Trophoblast cell (in vitro differentiated cells and primary cell): ENCODE data around the gene CADM2.

Experiments
- DNase-seq, 2 donors: peaks; one replicate each; pipeline ENCODE4 v3.0.0-alpha.2; 2016
- H2AFZ ChIP-seq: 2 replicates; pipeline ENCODE4 v1.6.1; 2013; ENCODE audit warnings: low read length, moderate library complexity, mild to moderate bottlenecking; ENCODE audit not compliant: insufficient read depth, poor library complexity
- H2AK5ac ChIP-seq: 2 replicates; pipeline ENCODE4 v1.6.1; 2013; ENCODE audit warnings: mild to moderate bottlenecking, low read length
- H2BK120ac ChIP-seq: 2 replicates; pipeline ENCODE4 v1.6.1; 2013; ENCODE audit warnings: low read length, mild to moderate bottlenecking, moderate library complexity; ENCODE audit not compliant: insufficient read depth, poor library complexity
- H2BK12ac ChIP-seq: 2 replicates; pipeline ENCODE4 v1.6.1; 2013; ENCODE audit warnings: mild to moderate bottlenecking, low read length, moderate library complexity
- H2BK5ac ChIP-seq: 2 replicates; pipeline ENCODE4 v1.6.1; 2013; ENCODE audit warnings: low read length, low read depth, moderate library complexity, mild to moderate bottlenecking; ENCODE audit not compliant: poor library complexity
- H3K14ac ChIP-seq: 2 replicates; pipeline ENCODE4 v1.6.1; 2013; ENCODE audit warnings: mild to moderate bottlenecking, low read length
- H3K18ac ChIP-seq: 2 replicates; pipeline ENCODE4 v1.6.1; 2013; ENCODE audit warnings: mild to moderate bottlenecking, low read length
- H3K23ac ChIP-seq: 2 replicates; pipeline ENCODE4 v1.6.1; 2013; ENCODE audit warnings: low read length
- H3K27ac ChIP-seq: 2 replicates; pipeline ENCODE4 v1.5.1; 2013; ENCODE audit warnings: low read depth, mild to moderate bottlenecking, inconsistent platforms, low read length, moderate library complexity
- H3K27me3 ChIP-seq: 2 replicates; pipeline ENCODE4 v1.6.1; 2013; ENCODE audit warnings: inconsistent platforms, mild to moderate bottlenecking, low read length, moderate library complexity; ENCODE audit not compliant: insufficient read depth
- H3K36me3 ChIP-seq, 2 experiments: 1 replicate in 1 of 2; 2 replicates in 1 of 2; pipeline ENCODE4 v1.6.1; 2013; ENCODE audit warnings: low read length in 2 of 2, mild to moderate bottlenecking in 2 of 2, moderate library complexity in 1 of 2; ENCODE audit not compliant: insufficient read depth in 2 of 2, control insufficient read depth in 1 of 2
- H3K4ac ChIP-seq: 2 replicates; pipeline ENCODE4 v1.6.1; 2013; ENCODE audit warnings: low read depth, mild to moderate bottlenecking, low read length, moderate library complexity
- H3K4me1 ChIP-seq, 2 experiments: 1 replicate in 1 of 2; 2 replicates in 1 of 2; pipeline ENCODE4 v1.6.1; 2013; ENCODE audit warnings: low read length in 2 of 2, mild to moderate bottlenecking in 2 of 2, moderate library complexity in 1 of 2; ENCODE audit not compliant: insufficient read depth in 2 of 2, control insufficient read depth in 1 of 2
- H3K4me2 ChIP-seq: 2 replicates; pipeline ENCODE4 v1.6.1; 2013; ENCODE audit warnings: inconsistent platforms, mild to moderate bottlenecking, low read length, moderate library complexity
- H3K4me3 ChIP-seq: 2 replicates; pipeline ENCODE4 v1.5.1; 2013; ENCODE audit warnings: mild to moderate bottlenecking, low read depth, low read length, inconsistent platforms
- H3K79me1 ChIP-seq: one replicate; pipeline ENCODE4 v1.6.1; 2013; ENCODE audit warnings: low read length
- H3K79me2 ChIP-seq: 2 replicates; pipeline ENCODE4 v1.6.1; 2013; ENCODE audit warnings: low read length, mild to moderate bottlenecking; ENCODE audit not compliant: control insufficient read depth, insufficient read depth, poor library complexity
- H3K9ac ChIP-seq: 2 replicates; pipeline ENCODE4 v1.6.1; 2013; ENCODE audit warnings: mild to moderate bottlenecking, low read length
- H3K9me3 ChIP-seq: 2 replicates; pipeline ENCODE4 v1.6.1; 2013; ENCODE audit warnings: low read depth, mild to moderate bottlenecking, control low read depth, inconsistent platforms, low read length; ENCODE audit not compliant: insufficient read depth
- H4K12ac ChIP-seq: 2 replicates; pipeline ENCODE4 v1.6.1; 2013; ENCODE audit warnings: low read depth, mild to moderate bottlenecking, low read length, moderate library complexity
- H4K8ac ChIP-seq: 2 replicates; pipeline ENCODE4 v1.6.1; 2013; ENCODE audit warnings: low read depth, mild to moderate bottlenecking, low read length, moderate library complexity
- H4K91ac ChIP-seq: one replicate; pipeline ENCODE4 v1.6.1; 2013; ENCODE audit warnings: low read depth, mild to moderate bottlenecking, low read length, moderate library complexity
- WGBS: extraction: QIAGEN DNeasy Blood & Tissue Kit; methylation state at CpG from one replicate; pipeline ENCODE4 v1.1.7; 2013; ENCODE audit warnings: missing lambda C conversion rate; ENCODE audit not compliant: insufficient read length, insufficient coverage; ENCODE audit errors: extremely low coverage; 5-methylcytosine and 5-hydroxymethylcytosine counted together

CADM2 gene

GRCh38 chr3:85487375-85487774 lies 528.6 kb downstream of the CADM2 start:
- H3K4me3 ChIP-seq = no peak overlapping the region
- no peaks in the 10 kb centered on the region for H3K36me3 ChIP-seq
- no peak overlapping the region for H2AFZ ChIP-seq
- H3K4ac ChIP-seq = no peak overlapping the region
- no peak overlapping the region for H4K12ac ChIP-seq
- H2BK5ac ChIP-seq = no peak overlapping the region
- no peaks in the 10 kb centered on the region for H3K27me3 ChIP-seq
- H2AK5ac ChIP-seq = no peak overlapping the region
- no peak overlapping the region for H2BK120ac ChIP-seq
- H4K91ac ChIP-seq = no peak overlapping the region
- no peaks in the 10 kb centered on the region for H3K79me2 ChIP-seq
- H3K4me1 ChIP-seq = no peaks in the 10 kb centered on the region
- no peak overlapping the region for H3K9ac ChIP-seq
- no peak overlapping the region for H4K8ac ChIP-seq
- no peaks in the 10 kb centered on the region for H3K9me3 ChIP-seq
- H3K18ac ChIP-seq = no peak overlapping the region
- 100% methylated on average over 2 of the region's 9 CpGs for WGBS
- no peak overlapping the region for H3K14ac ChIP-seq
- no peak for DNase-seq
- no peaks in the 10 kb centered on the region for H3K79me1 ChIP-seq
- no peak overlapping the region for H3K27ac ChIP-seq
- H3K23ac ChIP-seq = no peak overlapping the region
- H3K4me2 ChIP-seq = no peak overlapping the region
- no peak overlapping the region for H2BK12ac ChIP-seq

GRCh38 chr3:85495602-85496001 lies 536.8 kb downstream of the CADM2 start:
- no peak for DNase-seq

GRCh38 chr3:85498177-85498576 lies 539.4 kb downstream of the CADM2 start:
- Histone ChIP-seq H2BK12ac (no peak overlapping the region), H2BK120ac (no peak overlapping the region), H4K12ac (no peak overlapping the region), H4K8ac (no peak overlapping the region), H3K4ac (no peak overlapping the region), H3K4me2 (no peak overlapping the region), H3K79me2 (no peaks in the 10 kb centered on the region), H2AK5ac (no peak overlapping the region), H3K23ac (no peak overlapping the region), H3K79me1 (no peaks in the 10 kb centered on the region), H3K36me3 (no peaks in the 10 kb centered on the region), H3K27ac (no peak overlapping the region), H3K14ac (no peak overlapping the region), H3K9ac (no peak overlapping the region), H3K9me3 (no peaks in the 10 kb centered on the region), H4K91ac (no peak overlapping the region), H2AFZ (no peak overlapping the region), H3K18ac (no peak overlapping the region), H3K27me3 (no peaks in the 10 kb centered on the region), H3K4me3 (no peak overlapping the region), H2BK5ac (no peak overlapping the region), H3K4me1 (no peaks in the 10 kb centered on the region)
- no peak for DNase-seq
- WGBS = no CpG with 5 or more reads among the region's 4 CpGs

More at GRCh38 chr3:85495602-85496001, 536.8 kb downstream of the CADM2 start:
- Histone ChIP-seq H3K79me2 (no peaks in the 10 kb centered on the region), H4K8ac (no peak overlapping the region), H2BK120ac (no peak overlapping the region), H3K9me3 (no peaks in the 10 kb centered on the region), H3K27ac (no peak overlapping the region), H3K27me3 (no peaks in the 10 kb centered on the region), H4K12ac (no peak overlapping the region), H2AFZ (no peak overlapping the region), H3K14ac (no peak overlapping the region), H3K18ac (no peak overlapping the region), H2BK12ac (no peak overlapping the region), H3K4me2 (no peak overlapping the region), H3K4me3 (no peak overlapping the region), H3K4ac (no peak overlapping the region), H2AK5ac (no peak overlapping the region), H3K36me3 (no peaks in the 10 kb centered on the region), H3K9ac (no peak overlapping the region), H3K23ac (no peak overlapping the region), H4K91ac (no peak overlapping the region), H2BK5ac (no peak overlapping the region), H3K4me1 (no peaks in the 10 kb centered on the region), H3K79me1 (no peaks in the 10 kb centered on the region)
- WGBS = no CpG with 5 or more reads among the region's 5 CpGs

GRCh38 chr3:85502148-85502875 lies 543.5 kb downstream of the CADM2 start:
- Histone ChIP-seq H2BK5ac (no peak overlapping the region), H3K9ac (no peak overlapping the region), H3K79me2 (no peaks in the 10 kb centered on the region), H2BK120ac (no peak overlapping the region), H3K4me3 (no peak overlapping the region), H3K23ac (no peak overlapping the region), H3K18ac (no peak overlapping the region), H3K36me3 (no peaks in the 10 kb centered on the region), H3K27me3 (no peaks in the 10 kb centered on the region), H4K91ac (no peak overlapping the region), H3K27ac (no peak overlapping the region), H3K9me3 (no peaks in the 10 kb centered on the region), H3K14ac (no peak overlapping the region), H4K8ac (no peak overlapping the region), H3K4me2 (no peak overlapping the region), H3K79me1 (no peaks in the 10 kb centered on the region), H2AFZ (no peak overlapping the region), H4K12ac (no peak overlapping the region), H3K4me1 (no peaks in the 10 kb centered on the region), H2BK12ac (no peak overlapping the region), H2AK5ac (no peak overlapping the region), H3K4ac (no peak overlapping the region)
- WGBS = no CpG with 5 or more reads among the region's 2 CpGs
- DNase-seq = no peak
